Keratinocyte (primary cell): ENCODE results near the gene DPP10. TPM values are rescaled to one million over a fixed set of nuclear protein-coding genes. Genes with fewer than 3 reads are reported as not detected.

ENCODE experiments used
- DNase-seq: peaks from one replicate; pipeline ENCODE4 v3.0.0-alpha.2; 2011; ENCODE audit warnings: low read depth, missing footprints, low spot score
- FAIRE-seq: peaks from 2 replicates; lab custom pipeline; 2011; peaks lifted over from hg19 to GRCh38; lab: Jason Lieb, UNC
- H2AFZ ChIP-seq: 2 replicates; pipeline ENCODE4 v1.6.0; 2012; ENCODE audit warnings: low read length, control low read depth, inconsistent platforms; ENCODE audit not compliant: control insufficient read depth
- H3K27ac ChIP-seq: 2 replicates; pipeline ENCODE4 v1.5.1; 2011; ENCODE audit warnings: low read length; ENCODE audit not compliant: control insufficient read depth, insufficient read depth
- H3K27me3 ChIP-seq: 3 replicates; pipeline ENCODE4 v1.6.0; 2011; ENCODE audit warnings: low read length; ENCODE audit not compliant: control insufficient read depth, insufficient read depth; ENCODE audit errors: extremely low read depth
- H3K36me3 ChIP-seq, 2 experiments: 2 replicates in 1 of 2; 3 replicates in 1 of 2; pipeline ENCODE4 v1.5.1; 2011; ENCODE audit warnings: low read length in 2 of 2, mild to moderate bottlenecking in 1 of 2; ENCODE audit not compliant: control insufficient read depth in 2 of 2, insufficient read depth in 2 of 2; ENCODE audit errors: extremely low read depth in 1 of 2
- H3K4me1 ChIP-seq: 3 replicates; pipeline ENCODE4 v1.5.1; 2011; ENCODE audit warnings: low read length; ENCODE audit not compliant: control insufficient read depth, insufficient read depth; ENCODE audit errors: extremely low read depth
- H3K4me2 ChIP-seq: 3 replicates; pipeline ENCODE4 v1.6.0; 2011; ENCODE audit warnings: low read depth, low read length; ENCODE audit not compliant: control insufficient read depth, insufficient read depth; ENCODE audit errors: extremely low read depth
- H3K4me3 ChIP-seq, 3 experiments: fragments of 200-600 bp in 1 of 3; sonication (generic) in 1 of 3; 2 replicates in 2 of 3; 3 replicates in 1 of 3; pipeline ENCODE4 v1.5.1; 2011 to 2016; ENCODE audit warnings: low read length in 3 of 3, mild to moderate bottlenecking in 3 of 3, control low read depth in 2 of 3, inconsistent platforms in 1 of 3, low read depth in 1 of 3, mixed read lengths in 1 of 3, mixed run types in 1 of 3, moderate library complexity in 1 of 3; ENCODE audit not compliant: control insufficient read depth in 2 of 3, insufficient read depth in 2 of 3; ENCODE audit errors: extremely low read depth in 1 of 3
- H3K79me2 ChIP-seq: 2 replicates; pipeline ENCODE4 v1.6.0; 2012; ENCODE audit warnings: low read length; ENCODE audit not compliant: control insufficient read depth, insufficient read depth
- H3K9ac ChIP-seq: 3 replicates; pipeline ENCODE4 v1.6.0; 2011; ENCODE audit warnings: low read length; ENCODE audit not compliant: control insufficient read depth, insufficient read depth; ENCODE audit errors: extremely low read depth
- H3K9me1 ChIP-seq: 3 replicates; pipeline ENCODE4 v1.6.0; 2011; ENCODE audit warnings: low read length; ENCODE audit not compliant: control insufficient read depth, insufficient read depth; ENCODE audit errors: extremely low read depth
- H3K9me3 ChIP-seq: 2 replicates; pipeline ENCODE4 v1.5.1; 2012; ENCODE audit warnings: low read depth, low read length; ENCODE audit not compliant: control insufficient read depth
- H4K20me1 ChIP-seq: 3 replicates; pipeline ENCODE4 v1.6.0; 2011; ENCODE audit warnings: low read length; ENCODE audit not compliant: control insufficient read depth, insufficient read depth; ENCODE audit errors: extremely low read depth
- EZH2 ChIP-seq: IDR thresholded peaks from one replicate; pipeline ENCODE4 v1.6.1; 2012; ENCODE audit warnings: inconsistent platforms, mild to moderate bottlenecking, low read length, moderate library complexity
- dilution Hi-C: fragments of 300-500 bp; cut with MboI; formaldehyde crosslinking; loops from one replicate; pipeline ENCODE4 v1.7.0; 2020; ENCODE audit warnings: low sequenced_read_pairs; ENCODE audit not compliant: extremely low pct_ligation_motif_present
- polyA plus RNA-seq, 5 experiments: library from polyadenylated mRNA; depleted of rRNA in 3 of 5; stranded (reverse) in 3 of 5; stranded (forward) in 1 of 5; unstranded in 1 of 5; fragments of >200 nt; gene quantifications; 1 replicate in 1 of 5; 2 replicates in 3 of 5; 3 replicates in 1 of 5; pipeline versions ENCODE4 v1.2.1 to v1.2.3, GENCODE V29; 2011 to 2012; ENCODE audit warnings: missing spikeins in 2 of 5, low read depth in 1 of 5, low replicate concordance in 1 of 5
- TF ChIP-seq, protein P1 (sequence below), 3 experiments: IDR thresholded peaks in 1 of 3; conservative IDR thresholded peaks in 1 of 3; optimal IDR thresholded peaks in 1 of 3; 2 replicates in 2 of 3; 3 replicates in 1 of 3; pipeline versions ENCODE3 to v1.5.1; 2011; ENCODE audit warnings: low read length in 3 of 3, mild to moderate bottlenecking in 3 of 3, moderate library complexity in 2 of 3, control low read depth in 1 of 3, inconsistent platforms in 1 of 3; ENCODE audit not compliant: insufficient read depth in 2 of 3; ENCODE audit errors: extremely low read depth in 1 of 3

The DPP10 gene
- polyA plus RNA-seq, 1 donor (not counting 4 experiments of a cell fraction or from before 2014, with no cell fraction given) = not detected

DNA sequence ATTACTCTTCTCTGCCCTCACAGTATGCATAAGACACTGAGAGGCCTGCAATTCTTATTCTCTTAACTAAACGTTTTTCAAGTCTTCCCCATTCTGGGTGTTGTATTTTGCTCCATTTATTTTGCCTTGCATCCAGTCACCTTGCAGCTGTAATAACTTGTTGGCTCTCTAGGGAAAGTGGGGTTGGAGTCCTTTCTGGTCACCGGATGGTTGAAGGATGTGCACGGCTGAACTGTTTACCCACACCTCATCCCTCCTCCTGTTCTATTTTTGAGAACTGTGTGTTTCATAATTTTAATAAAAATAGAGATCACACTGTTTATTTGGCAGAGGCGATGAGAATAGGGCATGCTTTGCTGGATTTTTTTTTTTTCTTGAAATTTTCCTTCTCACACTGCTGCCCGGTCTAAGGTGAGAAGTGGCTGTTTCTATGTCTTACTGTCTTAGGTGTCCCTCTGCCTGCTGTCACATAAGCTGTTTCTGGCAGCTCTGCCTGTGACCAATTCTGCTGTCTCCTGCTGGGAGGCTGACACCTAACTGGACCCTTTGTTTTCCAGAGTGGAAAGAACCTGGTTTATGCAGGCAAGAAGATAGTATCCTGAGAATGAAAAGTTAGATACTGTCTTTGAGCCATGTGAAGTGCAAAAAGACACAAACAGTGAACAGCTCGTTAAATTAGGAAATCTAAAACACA, 342.6 kb downstream of the DPP10 start:
- Histone ChIP-seq H3K27ac (no peak overlapping the region), H3K27me3 (no peaks in the 10 kb centered on the region), H3K9me1 (no peaks in the 10 kb centered on the region), H3K4me1 (no peaks in the 10 kb centered on the region), H3K4me3 (no peak overlapping the region), H3K79me2 (no peaks in the 10 kb centered on the region), H2AFZ (no peak overlapping the region), H4K20me1 (no peaks in the 10 kb centered on the region), H3K4me2 (no peak overlapping the region), H3K9me3 (no peaks in the 10 kb centered on the region), H3K36me3 (no peaks in the 10 kb centered on the region), H3K9ac (no peak overlapping the region)
- dilution Hi-C loops = no loop called here
- DNase-seq = no peak
- TF ChIP-seq EZH2 = no peak
- no peak for FAIRE-seq

DNA sequence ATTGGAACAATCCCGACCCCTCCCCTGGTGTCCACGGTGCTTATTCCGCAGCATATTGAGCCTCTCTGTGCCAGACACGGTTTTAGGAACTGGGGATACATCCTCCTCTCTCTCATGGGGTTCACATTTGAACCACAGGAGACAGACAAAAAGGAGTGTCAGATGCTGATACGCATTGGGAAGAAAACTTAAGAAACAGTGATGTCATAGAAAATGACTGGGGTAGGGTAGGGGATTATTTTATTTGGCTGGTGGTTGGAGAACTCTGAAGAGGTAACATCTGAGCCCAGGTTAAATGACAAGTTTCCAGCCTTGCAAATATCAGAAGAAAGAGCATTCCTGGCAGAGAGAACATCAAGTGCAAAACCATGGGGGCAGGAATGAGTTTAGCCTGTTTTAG, 344.5 kb downstream of the DPP10 start:
- Histone ChIP-seq H3K79me2 (no peaks in the 10 kb centered on the region), H3K4me1 (no peaks in the 10 kb centered on the region), H3K9me1 (no peaks in the 10 kb centered on the region), H3K9ac (no peak overlapping the region), H3K4me3 (no peak overlapping the region), H3K27me3 (no peaks in the 10 kb centered on the region), H4K20me1 (no peaks in the 10 kb centered on the region), H3K36me3 (no peaks in the 10 kb centered on the region), H3K9me3 (no peaks in the 10 kb centered on the region), H3K4me2 (no peak overlapping the region), H3K27ac (no peak overlapping the region), H2AFZ (no peak overlapping the region)
- TF ChIP-seq EZH2 = no peak
- TF ChIP-seq, protein P1, sequence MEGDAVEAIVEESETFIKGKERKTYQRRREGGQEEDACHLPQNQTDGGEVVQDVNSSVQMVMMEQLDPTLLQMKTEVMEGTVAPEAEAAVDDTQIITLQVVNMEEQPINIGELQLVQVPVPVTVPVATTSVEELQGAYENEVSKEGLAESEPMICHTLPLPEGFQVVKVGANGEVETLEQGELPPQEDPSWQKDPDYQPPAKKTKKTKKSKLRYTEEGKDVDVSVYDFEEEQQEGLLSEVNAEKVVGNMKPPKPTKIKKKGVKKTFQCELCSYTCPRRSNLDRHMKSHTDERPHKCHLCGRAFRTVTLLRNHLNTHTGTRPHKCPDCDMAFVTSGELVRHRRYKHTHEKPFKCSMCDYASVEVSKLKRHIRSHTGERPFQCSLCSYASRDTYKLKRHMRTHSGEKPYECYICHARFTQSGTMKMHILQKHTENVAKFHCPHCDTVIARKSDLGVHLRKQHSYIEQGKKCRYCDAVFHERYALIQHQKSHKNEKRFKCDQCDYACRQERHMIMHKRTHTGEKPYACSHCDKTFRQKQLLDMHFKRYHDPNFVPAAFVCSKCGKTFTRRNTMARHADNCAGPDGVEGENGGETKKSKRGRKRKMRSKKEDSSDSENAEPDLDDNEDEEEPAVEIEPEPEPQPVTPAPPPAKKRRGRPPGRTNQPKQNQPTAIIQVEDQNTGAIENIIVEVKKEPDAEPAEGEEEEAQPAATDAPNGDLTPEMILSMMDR (optimal IDR thresholded peaks at IDR 0.05 in 1 of 3, IDR thresholded peaks at IDR 0.05 in 1 of 3, conservative IDR thresholded peaks at IDR 0.05 in 1 of 3; ENCODE audit: extremely low read depth in 1 of 3, insufficient read depth in 2 of 3, low read length in 3 of 3) = no peak
- FAIRE-seq (no peak), DNase-seq (no peak)
- dilution Hi-C loops = no loop called here

DNA sequence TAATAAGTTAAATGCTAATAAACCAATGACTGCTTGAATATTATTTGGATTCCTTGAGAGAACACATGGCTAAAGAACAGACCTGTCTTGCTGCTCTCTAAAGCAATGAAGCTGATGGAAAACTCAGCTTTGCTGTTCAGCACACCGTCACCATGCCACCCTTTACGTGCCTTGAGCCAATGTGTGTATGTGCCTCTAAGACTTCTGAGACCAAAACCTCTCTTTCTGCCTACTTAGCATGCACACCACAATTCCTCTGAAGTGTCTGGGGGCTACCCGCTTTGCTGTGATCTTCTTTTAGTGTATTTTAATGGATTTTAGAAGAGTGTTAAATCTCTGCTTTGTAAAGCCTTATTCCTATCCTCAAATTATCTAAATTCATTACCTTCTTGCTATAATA, 345.0 kb downstream of the DPP10 start:
- no peaks in the 10 kb centered on the region for H3K79me2 ChIP-seq
- no peak for FAIRE-seq
- H4K20me1 ChIP-seq = no peaks in the 10 kb centered on the region
- H3K4me2 ChIP-seq = no peak overlapping the region
- TF ChIP-seq EZH2 = no peak
- TF ChIP-seq, protein P1 (optimal IDR thresholded peaks at IDR 0.05 in 1 of 3, IDR thresholded peaks at IDR 0.05 in 1 of 3, conservative IDR thresholded peaks at IDR 0.05 in 1 of 3; ENCODE audit: extremely low read depth in 1 of 3, insufficient read depth in 2 of 3, low read length in 3 of 3) = no peak
- no peaks in the 10 kb centered on the region for H3K27me3 ChIP-seq
- no peak for DNase-seq
- dilution Hi-C loops = no loop called here
- no peaks in the 10 kb centered on the region for H3K4me1 ChIP-seq
- H2AFZ ChIP-seq = no peak overlapping the region
- no peak overlapping the region for H3K4me3 ChIP-seq
- no peaks in the 10 kb centered on the region for H3K9me1 ChIP-seq
- no peak overlapping the region for H3K27ac ChIP-seq
- H3K9ac ChIP-seq = no peak overlapping the region
- H3K9me3 ChIP-seq = no peaks in the 10 kb centered on the region
- no peaks in the 10 kb centered on the region for H3K36me3 ChIP-seq
